Measurements from ENCODE around the gene IFI35. TPM values are rescaled to one million over a fixed set of nuclear protein-coding genes. Genes with fewer than 3 reads are reported as not detected.

Gene IFI35
- total and polyA plus RNA-seq, 9 of the 15 experiments (the other 6 are each of a cell fraction or from before 2014, with no cell fraction given): 4.4 to 13.1 (median 10.2) TPM

GRCh38 chr17:42997984-42998938, 8.3 kb upstream of the IFI35 start, which contains the start of gene RPL27 (continued):
- peak; percentile 98 for TF ChIP-seq TAF9B (IDR thresholded peaks at IDR 0.05; ENCODE audit: partially characterized antibody)
- peak; percentile 93 for TF ChIP-seq BRD4 (IDR thresholded peaks at IDR 0.05)
- no peak for TF ChIP-seq SIRT6 (IDR thresholded peaks at IDR 0.05; ENCODE audit: low read depth, low read length)
- no peak for TF ChIP-seq ZNF3 (CRISPR knock-in tag; IDR thresholded peaks at IDR 0.05)
- TF ChIP-seq ZKSCAN1 (IDR thresholded peaks at IDR 0.05; ENCODE audit: low read depth, low read length): peak; percentile 98
- TF ChIP-seq ZNF184 (CRISPR knock-in tag; IDR thresholded peaks at IDR 0.05): no peak
- no peak for TF ChIP-seq PRMT5 (CRISPR knock-in tag; IDR thresholded peaks at IDR 0.05)
- peak; percentile 90 for TF ChIP-seq ZNF384 (IDR thresholded peaks at IDR 0.05; ENCODE audit: low read depth, low read length)
- TF ChIP-seq TAF1 (IDR thresholded peaks at IDR 0.05; ENCODE audit: control insufficient read depth, extremely low read depth, insufficient read depth, low read length, severe bottlenecking): peak; percentile 94
- peak; percentile 43; the same call in 1 of the 2 replicates for TF ChIP-seq ZNF589 (CRISPR knock-in tag; IDR thresholded peaks at IDR 0.05; ENCODE audit: low read depth)
- peak; percentile 97; the same call in 1 of the 2 replicates for TF ChIP-seq NBN (IDR thresholded peaks at IDR 0.05; ENCODE audit: low read depth)
- TF ChIP-seq ZNF121 (CRISPR knock-in tag; conservative IDR thresholded peaks at IDR 0.05): no peak
- no peak for TF ChIP-seq DLX4 (CRISPR knock-in tag; IDR thresholded peaks at IDR 0.05)
- peak in 1 of 3 experiments; percentile 66 for TF ChIP-seq YY1 (IDR thresholded peaks at IDR 0.05; ENCODE audit: borderline replicate concordance in 1 of 3, control insufficient read depth in 1 of 3, extremely low read depth in 1 of 3, insufficient read depth in 3 of 3, insufficient read length in 1 of 3, insufficient replicate concordance in 2 of 3, low read depth in 1 of 3, low read length in 2 of 3)
- TF ChIP-seq SRSF7 (optimal IDR thresholded peaks at IDR 0.05; ENCODE audit: low read depth, low read length): no peak
- TF ChIP-seq BHLHE40 (IDR thresholded peaks at IDR 0.05; ENCODE audit: low read length): peak; percentile 96
- TF ChIP-seq ZNF76 (CRISPR knock-in tag; IDR thresholded peaks at IDR 0.05; ENCODE audit: borderline replicate concordance): no peak
- TF ChIP-seq MBD2 (IDR thresholded peaks at IDR 0.05; ENCODE audit: borderline replicate concordance, low read depth): peak; percentile 88
- TF ChIP-seq RBM39 (optimal IDR thresholded peaks at IDR 0.05; ENCODE audit: low read depth, low read length): peak; percentile 77
- TF ChIP-seq ZBTB9 (CRISPR knock-in tag; IDR thresholded peaks at IDR 0.05): 0 out of 2 replicates have a peak, but pooled peaks have one; percentile 59
- TF ChIP-seq NFIX (CRISPR knock-in tag; IDR thresholded peaks at IDR 0.05; ENCODE audit: low read depth): no peak
- no peak for TF ChIP-seq BRF1 (IDR thresholded peaks at IDR 0.05; ENCODE audit: borderline replicate concordance, extremely low read depth, insufficient read length)
- TF ChIP-seq MED1 (CRISPR knock-in tag; IDR thresholded peaks at IDR 0.05; ENCODE audit: borderline replicate concordance): no peak
- TF ChIP-seq NFYB (IDR thresholded peaks at IDR 0.05; ENCODE audit: extremely low read depth, insufficient read length): peak; percentile 12
